Measurements from ENCODE around the gene TUBA4A.

The TUBA4A gene

DNA sequence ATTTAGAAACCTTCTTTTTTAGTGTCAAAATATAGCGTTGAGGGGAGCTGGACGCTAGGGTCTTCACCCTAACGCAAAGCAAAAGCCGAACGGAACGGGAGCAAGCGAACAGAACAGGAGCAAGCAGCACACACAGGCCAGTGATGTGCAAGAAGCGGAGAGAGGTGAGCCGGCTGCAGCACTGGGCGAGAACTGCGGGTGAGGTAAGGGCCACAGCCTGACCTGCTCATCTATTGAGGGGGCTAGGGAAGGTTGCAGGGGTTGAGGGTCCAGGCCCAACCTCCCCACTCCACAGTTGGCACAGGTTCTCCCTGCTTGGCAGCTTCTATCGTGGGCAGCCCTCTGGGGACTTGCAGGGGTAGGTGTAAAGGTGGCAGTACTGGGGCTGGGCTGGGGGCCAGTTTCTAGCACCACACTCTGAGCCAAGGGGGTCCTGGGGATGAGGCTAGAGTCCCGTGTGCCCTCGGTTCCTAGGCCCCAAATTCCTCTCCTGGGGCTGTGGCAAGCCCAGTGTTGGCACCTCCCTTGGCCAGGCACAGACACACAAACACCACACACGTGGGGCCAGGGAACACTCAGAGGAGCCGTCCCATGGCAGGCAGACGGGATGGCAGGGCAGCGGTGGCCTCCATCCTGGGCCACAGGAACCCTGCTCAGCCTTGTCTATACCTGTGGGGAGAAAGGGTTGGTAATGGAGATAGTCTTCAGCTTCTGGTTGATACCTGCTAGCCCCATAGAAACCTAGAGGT, 33.8 kb downstream of the TUBA4A start:
- H3K4me1 Mint-ChIP-seq (ENCODE audit: low read depth) = peaks cover 24% of the 10 kb centered on the region
- H3K36me3 Mint-ChIP-seq (ENCODE audit: low read depth) = peaks cover 40% of the 10 kb centered on the region
- no peaks in the 10 kb centered on the region for H3K27me3 Mint-ChIP-seq
- no peaks in the 10 kb centered on the region for H3K9me3 Mint-ChIP-seq
- no peak overlapping the region for H3K4me3 Mint-ChIP-seq
- no peak overlapping the region for H3K27ac Mint-ChIP-seq

GRCh38 chr2:219218732-219219701, 34.7 kb downstream of the TUBA4A start, which contains the start of gene ABCB6:
Gene ABCB6, minus strand, starts transcription at chr2:219218958. Its CDS starts 285 bp downstream, at chr2:219218673.
- peak within 1 kb of the TSS; percentile 85 for H3K4me3 Mint-ChIP-seq
- no peaks in the 10 kb centered on the region for H3K27me3 Mint-ChIP-seq
- peaks cover 39% of the 10 kb centered on the region for H3K36me3 Mint-ChIP-seq (ENCODE audit: low read depth)
- H3K9me3 Mint-ChIP-seq = no peaks in the 10 kb centered on the region
- H3K27ac Mint-ChIP-seq = peak within 1 kb of the TSS; percentile 84
- peaks cover 23% of the 10 kb centered on the region for H3K4me1 Mint-ChIP-seq (ENCODE audit: low read depth)

DNA sequence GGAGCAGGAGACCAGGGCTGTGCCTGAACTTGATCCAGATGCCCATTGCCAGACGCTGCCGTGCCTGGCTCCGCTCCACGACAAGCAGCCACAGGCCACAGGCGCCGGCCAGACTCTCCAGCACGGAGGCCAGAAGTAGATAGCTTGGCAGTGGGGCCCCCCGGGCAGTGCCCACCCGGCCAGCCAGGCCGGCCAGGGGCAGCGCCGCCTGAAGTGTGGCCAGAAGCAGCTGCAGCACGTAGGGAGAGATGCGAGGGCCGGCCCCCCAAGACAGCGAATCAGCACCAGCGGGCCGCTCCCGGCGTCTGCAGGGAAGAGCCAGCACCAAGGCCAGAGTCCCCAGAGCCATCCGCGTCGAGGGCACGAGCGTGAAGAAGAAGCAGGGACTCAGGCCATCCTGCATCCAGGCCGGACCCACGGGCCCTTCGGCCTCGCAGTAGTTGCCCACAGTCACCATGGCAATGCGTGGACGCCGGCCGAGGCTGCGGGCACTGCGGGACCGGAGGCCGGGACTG, 35.4 kb downstream of the TUBA4A start:
- Mint-ChIP-seq H3K36me3 (ENCODE audit: low read depth) (peaks cover 36% of the 10 kb centered on the region), H3K4me3 (peak overlapping the region; percentile 85), H3K4me1 (ENCODE audit: low read depth) (peaks cover 23% of the 10 kb centered on the region), H3K27ac (peak overlapping the region; percentile 84), H3K9me3 (no peaks in the 10 kb centered on the region), H3K27me3 (no peaks in the 10 kb centered on the region)

DNA sequence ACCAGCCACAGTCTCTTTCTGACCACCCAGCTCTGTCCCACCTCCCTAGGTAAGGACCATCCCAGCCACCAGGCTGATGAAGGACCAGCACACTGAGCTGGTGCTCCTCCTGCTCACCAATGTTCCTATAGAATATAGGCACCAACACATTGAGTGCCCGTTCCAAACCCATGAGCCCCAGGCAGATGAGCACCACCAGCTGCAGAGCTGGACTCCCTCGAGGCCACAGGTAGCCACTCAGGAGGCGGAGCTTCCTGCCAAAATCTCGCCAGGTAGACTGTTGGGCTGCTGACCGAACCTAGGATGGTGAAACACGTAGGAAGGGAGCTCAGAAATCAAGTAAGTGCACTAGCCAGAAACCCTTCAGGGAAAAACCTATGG, 37.2 kb downstream of the TUBA4A start:
- Mint-ChIP-seq H3K4me3 (peak overlapping the region; percentile 58), H3K4me1 (ENCODE audit: low read depth) (peaks cover 27% of the 10 kb centered on the region)

DNA sequence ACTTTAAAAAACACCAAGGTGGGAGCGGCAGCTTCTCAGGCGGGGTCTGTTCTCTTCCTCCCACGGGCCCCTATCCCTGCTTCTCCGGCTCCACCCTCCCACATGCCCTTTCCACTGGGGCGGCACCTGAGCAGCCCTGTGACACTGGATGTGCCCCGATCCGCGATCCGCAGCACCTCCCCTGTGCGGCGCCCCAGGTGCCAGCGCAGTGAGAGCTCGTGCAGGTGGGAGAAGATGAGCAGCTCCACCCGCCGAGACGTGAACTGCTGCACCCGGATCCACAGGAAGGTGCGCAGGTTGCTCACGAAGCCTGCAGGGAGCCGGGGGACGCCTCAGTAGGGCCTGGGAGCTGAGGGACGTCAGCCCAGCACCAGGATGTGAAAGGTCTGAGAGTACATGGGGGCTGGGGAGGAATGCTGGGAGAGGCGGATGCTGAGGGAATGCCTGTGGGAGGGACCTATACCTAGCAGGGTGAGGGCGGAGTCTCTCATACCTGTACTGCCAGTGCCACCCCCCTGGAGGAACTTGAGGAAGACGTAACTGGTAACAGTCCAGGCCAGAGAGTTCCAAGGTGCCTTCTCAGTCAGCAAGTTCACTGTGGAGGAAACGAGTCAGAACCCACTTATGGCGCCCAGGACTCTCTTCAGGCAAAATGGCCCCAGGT, 37.7 kb downstream of the TUBA4A start:
- Mint-ChIP-seq H3K4me3 (no peak overlapping the region), H3K4me1 (ENCODE audit: low read depth) (peaks cover 32% of the 10 kb centered on the region), H3K36me3 (ENCODE audit: low read depth) (peaks cover 39% of the 10 kb centered on the region), H3K9me3 (no peaks in the 10 kb centered on the region), H3K27ac (no peak overlapping the region), H3K27me3 (no peaks in the 10 kb centered on the region)

More for the DNA sequence above, 37.2 kb downstream of the TUBA4A start:
- Mint-ChIP-seq H3K27me3 (no peaks in the 10 kb centered on the region), H3K27ac (peak overlapping the region; percentile 26), H3K9me3 (no peaks in the 10 kb centered on the region), H3K36me3 (ENCODE audit: low read depth) (peaks cover 39% of the 10 kb centered on the region)

- Mint-ChIP-seq H3K9me3 (no peaks in the 10 kb centered on the region), H3K4me1 (ENCODE audit: low read depth) (peaks cover 42% of the 10 kb centered on the region), H3K4me3 (no peak overlapping the region), H3K36me3 (ENCODE audit: low read depth) (peaks cover 47% of the 10 kb centered on the region), H3K27me3 (no peaks in the 10 kb centered on the region), H3K27ac (no peak overlapping the region)
Measured at GRCh38 chr2:219214786-219215185, 38.9 kb downstream of the TUBA4A start.

- Mint-ChIP-seq H3K4me3 (no peak overlapping the region), H3K27me3 (no peaks in the 10 kb centered on the region), H3K27ac (no peak overlapping the region)
Measured at GRCh38 chr2:219214141-219214540, 39.6 kb downstream of the TUBA4A start.

DNA sequence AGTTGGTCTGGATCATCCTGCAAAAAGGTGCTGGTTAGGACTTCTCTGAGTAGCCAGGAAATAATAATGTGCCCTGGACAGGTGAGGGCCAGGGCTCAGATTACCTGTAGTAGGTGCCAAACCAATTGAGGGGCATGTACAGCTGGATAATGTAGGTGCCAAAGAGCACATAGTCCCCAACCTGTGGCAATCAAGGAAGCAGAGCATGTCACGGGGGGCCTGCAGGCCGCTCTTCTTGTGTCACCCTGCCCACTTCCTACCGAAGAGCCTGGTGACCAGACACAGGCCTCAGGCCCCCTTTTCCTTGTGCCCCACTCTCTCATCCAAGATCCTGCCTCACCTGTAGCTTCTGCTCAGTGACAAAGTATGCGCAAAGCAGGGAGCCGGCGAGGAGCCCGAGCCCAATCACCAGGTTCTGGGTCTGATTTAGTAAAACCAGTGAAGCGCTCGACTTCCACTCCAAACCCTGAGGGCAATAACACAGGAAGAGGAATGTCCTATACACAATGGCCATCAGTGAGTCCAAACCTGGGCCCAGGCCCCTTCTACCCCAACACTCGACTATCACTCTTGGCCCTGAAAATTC, 40.1 kb downstream of the TUBA4A start:
- Mint-ChIP-seq H3K9me3 (no peaks in the 10 kb centered on the region), H3K4me3 (no peak overlapping the region), H3K27ac (no peak overlapping the region), H3K27me3 (no peaks in the 10 kb centered on the region), H3K4me1 (ENCODE audit: low read depth) (peaks cover 47% of the 10 kb centered on the region), H3K36me3 (ENCODE audit: low read depth) (peaks cover 47% of the 10 kb centered on the region)

More at GRCh38 chr2:219214141-219214540, 39.6 kb downstream of the TUBA4A start:
- Mint-ChIP-seq H3K36me3 (ENCODE audit: low read depth) (peaks cover 46% of the 10 kb centered on the region), H3K9me3 (no peaks in the 10 kb centered on the region), H3K4me1 (ENCODE audit: low read depth) (peaks cover 46% of the 10 kb centered on the region)

DNA sequence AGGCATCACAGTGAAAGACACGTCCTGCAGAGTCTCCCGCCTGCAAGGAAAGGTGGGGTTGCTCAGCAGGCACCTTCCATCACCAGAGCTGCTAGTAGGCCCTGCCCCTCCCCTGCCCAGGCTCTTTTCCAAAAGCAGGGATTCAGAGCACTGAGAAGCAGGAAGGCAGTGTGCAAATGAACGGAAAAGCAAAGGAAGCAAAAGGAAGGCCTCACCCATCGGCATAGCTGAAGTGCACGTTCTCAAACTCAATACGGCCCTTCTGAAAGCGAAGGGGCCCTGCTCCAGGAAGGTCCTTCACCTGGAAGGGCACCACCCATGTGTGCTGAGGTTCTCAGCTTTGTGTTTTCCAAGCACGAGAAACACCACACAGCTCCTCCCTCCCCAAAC, 40.7 kb downstream of the TUBA4A start:
- Mint-ChIP-seq H3K4me1 (ENCODE audit: low read depth) (peaks cover 51% of the 10 kb centered on the region), H3K36me3 (ENCODE audit: low read depth) (peaks cover 52% of the 10 kb centered on the region), H3K27me3 (no peaks in the 10 kb centered on the region), H3K27ac (no peak overlapping the region), H3K9me3 (no peaks in the 10 kb centered on the region), H3K4me3 (no peak overlapping the region)

DNA sequence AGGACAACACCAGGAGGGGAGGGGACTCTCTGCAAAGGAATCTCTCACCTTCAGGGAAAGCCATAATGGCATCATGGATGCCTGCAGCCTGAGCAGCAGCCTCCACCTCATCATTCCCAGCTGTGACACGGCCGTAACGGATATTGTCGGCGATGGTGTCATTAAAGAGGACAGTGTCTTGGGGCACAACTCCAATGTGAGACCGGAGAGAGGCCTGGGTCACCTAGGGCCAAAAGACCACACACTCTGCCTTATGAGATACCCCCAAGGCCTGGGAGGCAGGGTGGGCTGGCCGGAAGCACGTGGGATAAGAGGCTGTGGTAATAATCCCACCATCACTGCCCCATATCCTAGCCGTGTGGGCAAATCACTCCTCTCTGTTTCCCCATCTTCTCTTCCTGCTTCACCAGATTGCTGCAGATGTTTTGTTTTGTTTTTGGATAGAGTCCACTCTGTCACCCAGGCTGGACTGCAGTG, 42.8 kb downstream of the TUBA4A start:
- Mint-ChIP-seq H3K4me1 (ENCODE audit: low read depth) (peaks cover 52% of the 10 kb centered on the region), H3K9me3 (no peaks in the 10 kb centered on the region), H3K4me3 (no peak overlapping the region), H3K27ac (peak overlapping the region; percentile 82), H3K36me3 (ENCODE audit: low read depth) (peaks cover 54% of the 10 kb centered on the region), H3K27me3 (no peaks in the 10 kb centered on the region)

GRCh38 chr2:219210196-219210885, 43.4 kb downstream of the TUBA4A start:
- peaks cover 54% of the 10 kb centered on the region for H3K36me3 Mint-ChIP-seq (ENCODE audit: low read depth)
- H3K9me3 Mint-ChIP-seq = no peaks in the 10 kb centered on the region

DNA sequence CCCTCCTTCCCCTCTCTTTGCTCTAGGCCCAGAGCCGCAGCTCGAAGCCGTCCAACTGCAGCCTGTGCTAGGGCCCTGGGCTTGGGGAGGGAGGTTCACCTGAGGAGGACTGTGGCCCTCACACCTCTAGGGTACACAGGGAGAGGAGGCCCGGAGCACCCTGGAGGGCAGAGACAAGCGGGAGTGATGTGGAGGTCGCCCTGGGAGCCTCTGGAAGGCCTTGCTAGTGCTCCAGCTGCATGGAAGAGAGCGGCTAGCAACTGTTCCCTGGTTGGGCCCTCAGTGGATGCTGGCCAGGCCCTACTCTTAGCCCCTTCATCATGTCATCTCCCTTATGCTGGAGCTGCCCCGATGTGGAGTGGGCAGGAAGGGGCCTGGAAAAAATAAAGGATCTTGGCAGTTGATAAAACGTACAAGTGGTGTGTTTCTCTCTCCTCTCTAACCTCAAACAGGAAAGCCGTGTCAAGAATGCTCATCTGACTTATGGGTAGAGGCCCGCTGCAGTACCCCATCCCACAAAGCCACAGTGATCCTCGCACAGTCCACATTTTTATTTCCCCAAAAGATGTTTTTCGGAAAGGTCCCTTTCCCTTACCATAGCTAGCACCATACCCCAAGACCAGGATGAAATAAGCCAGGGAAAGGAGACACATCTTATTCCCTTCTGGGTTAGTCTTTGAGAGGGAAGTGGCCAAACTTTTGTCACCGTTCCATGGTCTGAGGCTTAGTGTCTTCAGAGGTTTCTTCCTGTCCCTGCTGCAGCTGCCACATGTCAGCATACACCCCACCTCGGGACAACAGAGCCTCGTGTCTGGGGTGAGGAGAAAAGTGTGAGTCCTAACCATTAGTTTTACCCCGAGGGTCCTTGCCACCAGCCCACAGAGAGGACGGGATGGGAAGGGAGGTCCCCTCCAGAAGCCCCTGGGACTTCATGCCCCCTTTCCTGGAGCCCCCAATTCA, 44.2 kb downstream of the TUBA4A start:
- peaks cover 47% of the 10 kb centered on the region for H3K36me3 Mint-ChIP-seq (ENCODE audit: low read depth)
- peaks cover 54% of the 10 kb centered on the region for H3K4me1 Mint-ChIP-seq (ENCODE audit: low read depth)
- no peaks in the 10 kb centered on the region for H3K27me3 Mint-ChIP-seq
- no peaks in the 10 kb centered on the region for H3K9me3 Mint-ChIP-seq
- H3K27ac Mint-ChIP-seq = peak overlapping the region; percentile 87
- H3K4me3 Mint-ChIP-seq = no peak overlapping the region

More at GRCh38 chr2:219210196-219210885, 43.4 kb downstream of the TUBA4A start:
- Mint-ChIP-seq H3K4me3 (no peak overlapping the region), H3K4me1 (ENCODE audit: low read depth) (peaks cover 54% of the 10 kb centered on the region), H3K27ac (peak overlapping the region; percentile 87), H3K27me3 (no peaks in the 10 kb centered on the region)
